ENCODE data around the gene PLCB1.

PLCB1 gene

DNA sequence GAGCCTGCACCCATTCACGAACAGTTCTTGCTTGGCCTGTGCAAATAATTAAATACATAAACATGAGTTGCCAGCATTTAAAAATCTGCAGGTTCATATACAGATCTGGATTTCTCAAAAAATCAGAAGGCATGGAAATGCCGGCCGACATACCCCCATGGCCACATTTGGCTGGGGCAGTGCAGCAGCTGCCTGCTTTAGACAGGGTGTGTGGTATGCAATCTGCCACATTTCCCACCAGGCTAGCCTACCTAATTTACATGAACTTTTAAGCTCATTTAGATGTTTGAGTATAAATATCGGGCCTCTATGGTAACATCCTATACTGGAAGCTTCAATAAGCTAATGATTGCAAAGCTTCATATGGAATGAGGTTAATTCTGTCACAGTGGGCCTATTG, 31.5 kb downstream of the PLCB1 start:
- no peak overlapping the region for H3K4me3 ChIP-seq (ENCODE audit: low read depth, low read length)
- TF ChIP-seq, protein P1, sequence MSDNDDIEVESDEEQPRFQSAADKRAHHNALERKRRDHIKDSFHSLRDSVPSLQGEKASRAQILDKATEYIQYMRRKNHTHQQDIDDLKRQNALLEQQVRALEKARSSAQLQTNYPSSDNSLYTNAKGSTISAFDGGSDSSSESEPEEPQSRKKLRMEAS (IDR thresholded peaks at IDR 0.05; ENCODE audit: low read depth, low read length): no peak
- TF ChIP-seq, protein P2, sequence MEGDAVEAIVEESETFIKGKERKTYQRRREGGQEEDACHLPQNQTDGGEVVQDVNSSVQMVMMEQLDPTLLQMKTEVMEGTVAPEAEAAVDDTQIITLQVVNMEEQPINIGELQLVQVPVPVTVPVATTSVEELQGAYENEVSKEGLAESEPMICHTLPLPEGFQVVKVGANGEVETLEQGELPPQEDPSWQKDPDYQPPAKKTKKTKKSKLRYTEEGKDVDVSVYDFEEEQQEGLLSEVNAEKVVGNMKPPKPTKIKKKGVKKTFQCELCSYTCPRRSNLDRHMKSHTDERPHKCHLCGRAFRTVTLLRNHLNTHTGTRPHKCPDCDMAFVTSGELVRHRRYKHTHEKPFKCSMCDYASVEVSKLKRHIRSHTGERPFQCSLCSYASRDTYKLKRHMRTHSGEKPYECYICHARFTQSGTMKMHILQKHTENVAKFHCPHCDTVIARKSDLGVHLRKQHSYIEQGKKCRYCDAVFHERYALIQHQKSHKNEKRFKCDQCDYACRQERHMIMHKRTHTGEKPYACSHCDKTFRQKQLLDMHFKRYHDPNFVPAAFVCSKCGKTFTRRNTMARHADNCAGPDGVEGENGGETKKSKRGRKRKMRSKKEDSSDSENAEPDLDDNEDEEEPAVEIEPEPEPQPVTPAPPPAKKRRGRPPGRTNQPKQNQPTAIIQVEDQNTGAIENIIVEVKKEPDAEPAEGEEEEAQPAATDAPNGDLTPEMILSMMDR (IDR thresholded peaks at IDR 0.05; ENCODE audit: low read depth, low read length): no peak
- no peak for TF ChIP-seq MYC (IDR thresholded peaks at IDR 0.05; ENCODE audit: low read depth, low read length)
- no peak for TF ChIP-seq POLR2A (IDR thresholded peaks at IDR 0.05; ENCODE audit: extremely low read depth, insufficient read length)
- DNase-seq (ENCODE audit: low read depth): no peak

DNA sequence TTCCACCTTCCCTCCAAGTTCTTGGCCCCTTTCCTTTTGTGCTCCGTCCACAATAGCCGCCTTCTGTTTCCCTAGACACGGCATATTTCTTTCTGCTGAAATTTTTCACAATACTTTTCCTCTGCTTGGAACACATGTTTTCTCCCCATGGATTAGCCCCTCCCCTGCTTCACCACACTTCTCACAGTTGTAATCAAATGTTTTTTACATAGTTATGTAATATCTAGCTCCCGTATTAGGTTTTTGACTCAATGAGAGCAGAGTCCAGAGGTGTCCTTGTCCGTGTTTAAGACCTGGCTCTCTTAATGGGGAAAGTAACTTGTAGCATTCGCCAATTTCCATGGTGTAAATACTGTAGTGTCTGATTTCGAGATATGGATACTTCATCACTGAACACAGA, 34.7 kb downstream of the PLCB1 start:
- TF ChIP-seq MYC (IDR thresholded peaks at IDR 0.05; ENCODE audit: low read depth, low read length) (no peak), POLR2A (IDR thresholded peaks at IDR 0.05; ENCODE audit: extremely low read depth, insufficient read length) (no peak)
- TF ChIP-seq, protein P2 (IDR thresholded peaks at IDR 0.05; ENCODE audit: low read depth, low read length): no peak
- TF ChIP-seq, protein P1 (IDR thresholded peaks at IDR 0.05; ENCODE audit: low read depth, low read length): no peak
- DNase-seq (ENCODE audit: low read depth): no peak
- no peak overlapping the region for H3K4me3 ChIP-seq (ENCODE audit: low read depth, low read length)

DNA sequence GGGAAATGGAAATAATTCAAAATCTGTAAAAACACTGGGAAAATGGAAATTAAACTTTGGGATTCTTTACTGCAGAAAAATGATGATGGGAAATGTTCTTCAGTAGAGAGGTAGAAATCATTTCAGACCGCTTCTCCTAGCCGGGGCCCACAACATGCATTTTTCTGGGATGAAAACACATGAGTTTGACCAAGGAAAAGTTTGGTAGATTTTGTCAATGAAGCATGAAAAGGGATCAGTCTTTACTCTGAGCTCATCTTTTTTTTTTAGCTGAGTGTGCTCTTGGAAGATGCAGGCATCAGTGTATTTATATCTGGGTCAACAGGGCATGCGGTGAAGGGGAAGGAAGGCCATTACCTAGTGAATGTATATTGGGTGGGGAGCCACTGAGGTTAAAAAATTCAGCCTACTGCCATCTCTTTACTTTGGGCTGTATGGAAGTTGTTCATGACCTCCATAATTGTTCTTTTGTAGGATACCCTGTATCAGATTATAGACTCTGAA, 36.8 kb downstream of the PLCB1 start:
- H3K4me3 ChIP-seq (ENCODE audit: low read depth, low read length): no peak overlapping the region
- no peak for DNase-seq (ENCODE audit: low read depth)
- TF ChIP-seq, protein P2 (IDR thresholded peaks at IDR 0.05; ENCODE audit: low read depth, low read length): no peak
- no peak for TF ChIP-seq POLR2A (IDR thresholded peaks at IDR 0.05; ENCODE audit: extremely low read depth, insufficient read length)
- TF ChIP-seq, protein P1 (IDR thresholded peaks at IDR 0.05; ENCODE audit: low read depth, low read length): no peak
- no peak for TF ChIP-seq MYC (IDR thresholded peaks at IDR 0.05; ENCODE audit: low read depth, low read length)

DNA sequence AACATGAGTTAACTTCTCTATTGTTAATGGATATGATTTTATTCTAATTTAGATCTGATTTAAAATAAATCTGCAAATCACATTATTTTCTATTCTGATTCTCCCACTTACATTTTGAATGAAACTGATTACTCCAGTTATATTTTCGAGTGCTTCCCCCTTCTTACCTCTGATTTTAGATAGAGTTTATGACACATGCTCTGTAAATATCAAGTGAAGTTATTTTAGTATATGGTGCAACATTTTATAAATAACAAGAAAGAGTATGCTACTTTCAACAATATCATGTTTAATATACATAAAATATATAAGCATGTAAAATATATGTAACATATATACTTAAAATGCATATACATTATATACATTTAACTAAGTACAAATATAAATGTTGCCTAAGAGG, 38.9 kb downstream of the PLCB1 start:
- no peak for DNase-seq (ENCODE audit: low read depth)
- TF ChIP-seq MYC (IDR thresholded peaks at IDR 0.05; ENCODE audit: low read depth, low read length): no peak
- TF ChIP-seq, protein P2 (IDR thresholded peaks at IDR 0.05; ENCODE audit: low read depth, low read length): no peak
- no peak for TF ChIP-seq POLR2A (IDR thresholded peaks at IDR 0.05; ENCODE audit: extremely low read depth, insufficient read length)
- TF ChIP-seq, protein P1 (IDR thresholded peaks at IDR 0.05; ENCODE audit: low read depth, low read length): no peak
- no peak overlapping the region for H3K4me3 ChIP-seq (ENCODE audit: low read depth, low read length)

DNA sequence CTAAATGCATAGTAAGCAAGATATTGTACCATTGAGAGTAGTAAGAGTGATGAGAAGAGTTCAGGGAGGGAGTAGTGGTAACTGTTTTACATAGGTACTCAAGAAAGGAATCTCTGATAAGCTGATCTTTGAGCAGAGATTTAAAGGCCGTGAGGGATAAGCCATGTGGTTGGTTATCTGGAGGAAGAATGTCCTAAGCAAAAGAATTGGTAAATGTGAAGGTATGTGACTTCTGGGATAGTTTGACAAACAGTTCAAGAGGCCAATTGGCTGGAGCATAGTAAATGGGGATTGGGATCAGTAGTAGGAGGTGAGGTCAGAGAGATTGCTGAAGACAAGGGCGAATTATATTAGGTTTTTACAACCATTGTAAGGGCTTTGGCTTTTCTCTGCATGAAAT, 40.1 kb downstream of the PLCB1 start:
- TF ChIP-seq, protein P1 (IDR thresholded peaks at IDR 0.05; ENCODE audit: low read depth, low read length): no peak
- H3K4me3 ChIP-seq (ENCODE audit: low read depth, low read length): no peak overlapping the region
- no peak for DNase-seq (ENCODE audit: low read depth)

DNA sequence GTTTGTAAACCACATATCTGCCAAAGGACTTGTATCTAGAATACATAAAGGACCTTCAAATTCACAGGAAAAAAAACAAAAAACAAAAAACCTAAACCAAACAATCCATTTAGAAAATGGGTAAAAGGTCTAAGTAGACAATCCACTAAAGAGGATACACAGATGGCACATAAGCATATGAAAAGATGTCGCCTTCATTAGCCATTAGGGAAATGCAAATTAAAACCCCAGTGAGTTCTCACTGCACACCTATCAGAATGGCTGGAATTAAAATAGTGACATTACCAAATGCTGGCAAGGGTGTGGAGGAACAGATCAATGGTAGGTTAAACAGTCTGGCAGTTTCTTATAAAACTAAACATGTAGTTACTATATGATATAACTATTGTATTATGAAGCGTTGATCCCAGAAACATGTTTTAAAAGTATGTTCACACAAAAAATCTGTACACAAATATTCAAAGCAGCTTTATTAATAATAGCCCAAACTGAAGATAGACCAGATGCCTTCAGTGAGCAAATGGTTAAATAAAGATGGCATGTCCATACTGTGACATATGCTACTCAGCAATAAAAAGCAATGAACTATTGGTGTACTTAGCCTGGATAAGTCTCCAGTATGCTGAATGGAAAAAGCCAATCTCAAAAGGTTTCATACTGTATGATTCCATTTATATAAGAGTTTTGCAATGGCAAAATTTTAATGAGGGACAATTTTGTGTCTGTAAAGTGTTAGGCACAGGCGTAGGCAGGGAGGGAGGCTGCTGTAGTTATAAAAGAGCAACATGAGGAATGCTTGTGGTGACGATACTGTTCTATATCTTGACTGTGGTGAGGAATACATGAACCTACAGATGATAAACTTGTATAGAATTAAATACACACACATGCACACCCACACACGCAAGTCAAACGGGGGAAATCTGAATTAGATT, 43.9 kb downstream of the PLCB1 start:
- TF ChIP-seq POLR2A (IDR thresholded peaks at IDR 0.05; ENCODE audit: extremely low read depth, insufficient read length) (no peak), MYC (IDR thresholded peaks at IDR 0.05; ENCODE audit: low read depth, low read length) (no peak)
- TF ChIP-seq, protein P2 (IDR thresholded peaks at IDR 0.05; ENCODE audit: low read depth, low read length): no peak
- TF ChIP-seq, protein P1 (IDR thresholded peaks at IDR 0.05; ENCODE audit: low read depth, low read length): no peak
- no peak for DNase-seq (ENCODE audit: low read depth)
- H3K4me3 ChIP-seq (ENCODE audit: low read depth, low read length): no peak overlapping the region
